HG02970 (cell line): Measurements from ENCODE around the gene TTF2.
"Not testable (repeated sequence)": the region's sequence is repeated elsewhere in the genome, so short reads cannot be mapped to it uniquely, and the experiment has no call there.

Source experiments
- ATAC-seq: cut with Tn5 transposase; IDR thresholded peaks from one replicate; pipeline ENCODE4 v1.9.1; 2021; ENCODE audit warnings: mild to moderate bottlenecking, moderate library complexity, moderate number of reproducible peaks; ENCODE audit not compliant: unreplicated experiment, low FRiP score

TTF2 gene

DNA sequence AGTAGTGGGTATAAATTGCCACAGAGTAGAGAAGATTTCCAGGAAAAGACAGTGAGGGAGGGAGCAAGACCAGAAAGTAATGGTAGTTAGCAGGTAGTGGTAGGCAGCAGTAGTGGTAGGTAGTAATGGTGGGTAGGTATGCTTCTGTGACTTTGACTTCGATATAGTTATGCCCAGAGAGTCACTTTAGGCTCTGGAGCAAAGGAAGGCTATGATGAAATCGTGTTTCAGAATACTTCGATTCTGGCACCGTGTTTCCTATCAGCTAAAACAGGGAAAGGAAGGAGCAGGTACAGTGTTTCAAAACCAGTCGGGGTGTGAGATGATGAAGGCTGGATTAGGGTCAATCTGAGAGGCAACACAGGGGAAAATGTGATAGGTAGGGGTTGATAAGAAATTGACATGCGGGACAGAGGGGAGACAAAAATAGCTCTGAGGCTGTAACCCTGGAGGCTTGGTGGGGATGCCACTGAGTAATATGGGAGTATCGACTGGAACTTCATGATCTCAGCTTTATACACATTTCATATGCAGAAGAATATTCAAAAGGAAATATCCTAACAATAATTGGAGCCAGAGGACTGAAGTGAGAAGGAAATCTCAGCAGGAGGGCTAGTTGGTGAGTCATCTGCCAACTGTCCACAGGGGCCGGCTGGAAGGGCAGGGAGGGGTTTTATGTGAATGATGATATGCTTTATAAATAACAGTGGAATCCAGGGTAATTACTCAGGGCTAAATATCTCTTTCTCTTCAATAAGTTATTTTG lies 86.6 kb downstream of the TTF2 start:
- no peak for ATAC-seq

- no peak for ATAC-seq
These were observed 87.3 kb downstream of the TTF2 start for GRCh38 chr1:117147341-117147831.

GRCh38 chr1:117147856-117148588 lies 87.9 kb downstream of the TTF2 start:
- no peak for ATAC-seq

DNA sequence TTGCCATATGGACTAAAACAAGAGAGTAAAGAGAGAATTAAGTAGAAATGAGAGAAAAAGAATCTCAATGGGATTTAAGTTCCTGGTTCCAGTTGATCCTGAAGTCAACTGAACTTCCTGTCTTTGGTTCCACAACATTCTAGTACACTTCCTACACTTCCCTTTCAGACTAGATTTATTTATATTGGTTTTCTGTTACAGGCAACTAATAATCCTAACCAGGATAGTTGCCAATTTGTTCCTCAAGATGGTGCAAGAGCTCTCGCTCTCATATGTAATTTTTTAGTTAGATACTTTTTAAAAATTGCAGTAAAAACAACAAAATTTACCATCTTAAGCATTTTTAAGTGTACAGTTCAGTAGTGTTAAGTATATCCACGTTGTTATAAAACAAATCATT lies 90.2 kb downstream of the TTF2 start:
- no peak for ATAC-seq

GRCh38 chr1:117151305-117151704 lies 91.2 kb downstream of the TTF2 start:
- not testable (repeated sequence) for ATAC-seq
